Activated T-cell treated with anti-CD3 and anti-CD28 coated beads for 1 hour (primary cell): ENCODE results near the gene HFE.
"Not testable (repeated sequence)": the region's sequence is repeated elsewhere in the genome, so short reads cannot be mapped to it uniquely, and the experiment has no call there.

ENCODE experiments used
- DNase-seq: peaks from one replicate; pipeline ENCODE4 v3.0.0-alpha.2; 2020; ENCODE audit warnings: low read depth

HFE gene

DNA sequence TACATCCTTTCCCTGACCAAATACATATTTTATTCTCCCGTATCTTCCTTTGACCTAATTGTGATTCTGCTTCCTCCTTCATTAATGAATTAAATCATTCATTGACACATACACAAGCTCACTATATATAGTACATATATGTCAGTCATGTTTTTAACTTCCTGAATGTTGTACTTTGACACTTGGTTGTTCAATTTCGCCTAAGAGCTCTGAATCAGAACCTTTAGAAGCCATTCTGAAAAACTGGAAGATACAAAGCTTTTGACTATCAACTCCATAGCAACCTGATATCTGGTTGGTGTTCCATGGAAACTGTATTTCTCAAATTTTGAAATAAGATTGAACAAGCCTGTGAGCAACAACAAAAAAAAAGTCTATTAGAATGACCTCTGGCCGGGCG lies 27.3 kb upstream of the HFE start:
- DNase-seq, result no peak

DNA sequence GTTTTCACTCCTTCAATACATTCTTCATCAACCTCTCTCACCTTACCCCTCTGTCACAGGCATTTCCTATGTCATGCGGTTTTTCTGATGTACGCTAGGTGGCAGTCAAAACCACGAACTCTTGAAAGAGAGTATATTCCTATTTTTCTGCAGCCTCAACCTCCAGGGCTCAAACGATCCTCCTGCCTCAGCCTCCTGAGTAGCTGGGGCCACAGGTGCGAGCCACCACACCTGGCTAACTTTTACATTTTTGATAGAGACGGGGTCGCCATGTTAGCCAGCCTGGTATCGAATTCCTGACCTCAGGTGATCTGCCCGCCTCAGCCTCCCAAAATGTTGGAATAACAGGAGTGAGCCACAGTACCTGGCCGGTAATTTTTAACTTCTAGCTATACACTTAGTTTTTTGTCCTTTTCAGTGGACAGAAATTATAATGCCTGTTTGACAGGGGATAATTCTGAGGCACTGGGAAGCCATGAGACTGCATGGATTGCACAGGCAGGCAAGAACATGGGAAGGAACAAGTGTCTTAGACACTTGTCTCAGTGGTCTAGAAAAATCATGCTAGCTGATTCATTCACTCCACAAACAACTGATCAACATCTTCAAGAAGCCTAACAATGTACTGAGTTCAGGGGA lies 22.5 kb upstream of the HFE start:
- no peak for DNase-seq

DNA sequence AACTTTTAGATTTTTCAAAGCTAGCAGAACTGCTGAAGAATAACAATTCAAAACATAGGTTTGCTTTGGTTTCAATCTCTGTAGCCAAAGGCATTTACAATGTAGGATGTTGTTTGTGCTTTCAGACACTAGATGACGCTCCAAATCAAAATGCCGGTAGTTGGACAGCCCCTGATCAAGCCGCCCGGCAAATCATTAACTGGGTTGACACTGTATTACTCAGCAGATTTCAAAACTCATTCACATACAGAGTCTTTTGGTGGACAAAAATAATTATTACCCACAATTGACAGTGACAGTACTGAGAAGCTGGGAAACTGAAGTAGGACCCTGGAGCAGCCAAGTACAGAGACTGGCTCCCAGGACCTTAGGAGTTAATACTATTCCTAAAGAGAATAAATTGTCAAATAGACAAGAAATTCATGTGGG lies 21.3 kb upstream of the HFE start:
- no peak for DNase-seq

DNA sequence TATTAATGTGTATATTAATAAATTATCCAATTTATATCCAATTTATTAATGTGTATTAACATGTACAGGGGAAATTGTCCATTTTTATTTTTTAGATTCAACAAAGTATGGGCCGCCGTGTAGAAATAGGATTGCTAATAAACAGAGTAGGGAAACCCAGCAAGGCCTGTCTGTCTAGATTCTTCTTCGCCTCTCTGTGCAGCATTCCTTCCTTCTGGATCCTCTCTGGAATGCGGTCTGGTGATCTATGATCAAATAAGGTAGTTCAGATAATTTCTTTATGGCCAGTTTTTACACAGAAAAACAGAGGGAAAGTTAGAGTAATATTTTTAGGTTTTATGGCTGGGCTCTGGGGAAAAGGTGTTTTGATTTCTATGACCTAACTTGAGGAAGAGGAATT lies 19.9 kb upstream of the HFE start:
- no peak for DNase-seq

DNA sequence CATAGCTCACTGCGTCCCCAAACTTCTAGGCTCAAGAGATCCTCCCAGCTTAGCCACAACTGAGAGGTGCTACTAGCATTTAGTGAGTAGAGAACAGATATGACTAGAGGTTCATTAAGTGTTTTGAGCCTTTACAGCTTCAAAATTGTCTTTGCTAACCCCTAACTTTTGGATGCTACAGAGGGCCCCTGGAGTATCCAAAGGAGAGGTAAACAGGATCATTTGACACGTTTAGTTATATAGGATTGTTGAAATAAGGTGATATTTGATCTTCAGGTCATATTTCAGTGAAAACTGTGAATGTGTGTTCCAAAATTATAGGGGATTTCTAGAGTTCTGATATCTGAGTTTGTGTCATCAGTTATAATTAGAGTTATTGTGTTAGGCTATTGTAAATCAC lies 19.2 kb upstream of the HFE start:
- DNase-seq, result no peak

DNA sequence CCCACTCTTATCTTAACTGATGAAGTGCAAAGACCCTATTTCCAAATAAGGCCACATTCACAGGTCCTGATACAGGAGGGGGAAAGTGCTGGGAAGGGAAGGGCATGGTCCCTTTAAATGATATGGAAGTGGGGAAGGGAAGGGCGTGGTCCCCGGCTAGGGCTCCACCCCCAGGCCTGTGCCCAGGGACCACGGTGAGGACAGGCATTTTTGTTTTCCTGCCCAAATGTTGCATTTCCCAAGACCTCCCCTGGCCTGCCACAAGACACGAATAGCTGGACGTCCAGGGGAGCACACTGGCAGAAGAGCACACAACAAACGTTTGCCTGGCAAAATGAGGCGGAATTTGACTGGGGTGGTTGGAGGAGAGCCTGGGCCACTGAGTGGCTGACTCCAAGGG lies 16.1 kb upstream of the HFE start:
- DNase-seq, result no peak

DNA sequence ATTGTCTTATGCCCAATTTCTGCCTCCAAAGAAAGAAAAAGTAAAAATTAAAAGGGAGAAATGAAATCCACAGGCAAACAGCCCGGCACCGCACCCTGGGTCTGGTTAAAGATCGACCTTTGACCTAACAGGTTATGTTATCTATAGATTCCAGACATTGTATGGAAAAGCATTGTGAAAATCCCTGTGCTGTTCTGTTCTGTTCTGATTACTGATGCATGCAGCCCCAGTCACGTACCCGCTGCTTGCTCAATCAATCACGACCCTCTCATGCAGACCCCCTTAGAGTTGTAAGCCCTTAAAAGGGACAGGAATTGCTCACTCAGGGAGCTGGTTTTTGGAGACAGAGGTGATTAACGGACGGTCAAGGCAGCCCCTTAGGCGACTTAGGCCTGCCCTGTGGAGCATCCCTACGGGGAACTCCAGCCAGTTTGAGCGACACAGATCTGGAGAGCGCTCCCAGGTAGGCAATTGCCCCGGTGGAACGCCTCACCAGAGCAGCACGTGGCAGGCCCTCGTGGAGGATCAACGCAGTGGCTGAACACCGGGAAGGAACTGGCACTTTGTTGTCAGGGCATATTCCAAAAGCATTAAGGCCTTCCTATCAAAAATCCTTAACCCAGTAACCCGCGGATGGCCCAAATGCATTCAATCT lies 12.0 kb upstream of the HFE start:
- DNase-seq, result no peak

DNA sequence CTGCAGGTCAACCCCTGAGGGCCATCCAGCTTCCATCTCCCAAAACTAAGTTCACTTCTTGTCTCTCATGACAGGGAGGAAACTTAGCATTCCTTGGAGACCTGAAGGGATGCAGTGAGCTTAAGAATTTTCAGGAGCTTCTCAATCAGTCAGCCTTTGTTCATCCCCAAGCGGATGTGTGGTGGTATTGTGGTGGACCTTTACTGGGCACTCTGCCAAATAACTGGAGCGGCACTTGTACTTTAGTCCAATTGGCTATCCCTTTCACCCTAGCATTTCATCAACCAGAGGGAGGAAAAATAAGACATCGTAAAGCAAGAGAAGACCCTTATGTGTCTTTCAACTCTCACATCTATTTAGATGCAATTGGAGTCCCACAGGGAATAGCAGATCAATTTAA lies 9.2 kb upstream of the HFE start:
- DNase-seq, result not testable (repeated sequence)

DNA sequence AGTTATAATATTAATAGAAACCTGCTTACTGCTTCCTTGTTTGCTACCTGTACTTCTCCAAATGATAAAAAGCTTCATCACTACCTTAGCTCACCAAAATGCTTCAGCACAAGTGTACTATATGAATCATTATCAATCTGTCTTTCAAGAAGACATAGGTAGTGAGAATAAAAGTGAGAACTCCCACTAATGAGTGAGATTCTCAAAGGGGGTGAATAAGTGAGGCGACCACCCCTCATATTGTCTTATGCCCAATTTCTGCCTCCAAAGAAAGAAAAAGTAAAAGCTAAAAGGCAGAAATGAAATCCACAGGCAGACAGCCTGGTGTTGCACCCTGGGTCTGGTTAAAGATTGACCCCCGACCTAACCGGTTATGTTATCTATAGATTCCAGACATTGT lies 6.1 kb upstream of the HFE start:
- DNase-seq, result not testable (repeated sequence)

DNA sequence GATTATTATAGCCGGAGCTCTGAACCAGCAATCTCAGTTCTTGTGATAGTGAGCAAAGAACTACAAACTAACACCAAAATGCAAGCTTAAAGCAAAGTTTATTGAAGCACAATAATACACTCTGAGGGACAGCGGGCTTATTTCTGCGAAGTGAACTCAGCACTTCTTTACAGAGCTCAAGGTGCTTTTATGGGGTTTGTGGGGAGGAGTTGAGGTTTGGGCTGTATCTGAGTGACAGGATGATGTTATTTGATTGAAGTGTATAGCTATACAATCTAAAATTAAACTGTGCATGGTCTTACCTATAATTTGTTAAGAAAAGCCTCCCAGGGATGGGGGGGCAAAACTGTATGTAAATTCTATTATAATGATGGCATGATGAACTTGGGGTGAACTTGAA lies 1.0 kb upstream of the HFE start:
- no peak for DNase-seq

DNA sequence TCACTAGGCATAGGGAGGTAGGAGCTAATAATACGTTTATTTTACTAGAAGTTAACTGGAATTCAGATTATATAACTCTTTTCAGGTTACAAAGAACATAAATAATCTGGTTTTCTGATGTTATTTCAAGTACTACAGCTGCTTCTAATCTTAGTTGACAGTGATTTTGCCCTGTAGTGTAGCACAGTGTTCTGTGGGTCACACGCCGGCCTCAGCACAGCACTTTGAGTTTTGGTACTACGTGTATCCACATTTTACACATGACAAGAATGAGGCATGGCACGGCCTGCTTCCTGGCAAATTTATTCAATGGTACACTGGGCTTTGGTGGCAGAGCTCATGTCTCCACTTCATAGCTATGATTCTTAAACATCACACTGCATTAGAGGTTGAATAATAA lies 1.1 kb downstream of the HFE start:
- no peak for DNase-seq

DNA sequence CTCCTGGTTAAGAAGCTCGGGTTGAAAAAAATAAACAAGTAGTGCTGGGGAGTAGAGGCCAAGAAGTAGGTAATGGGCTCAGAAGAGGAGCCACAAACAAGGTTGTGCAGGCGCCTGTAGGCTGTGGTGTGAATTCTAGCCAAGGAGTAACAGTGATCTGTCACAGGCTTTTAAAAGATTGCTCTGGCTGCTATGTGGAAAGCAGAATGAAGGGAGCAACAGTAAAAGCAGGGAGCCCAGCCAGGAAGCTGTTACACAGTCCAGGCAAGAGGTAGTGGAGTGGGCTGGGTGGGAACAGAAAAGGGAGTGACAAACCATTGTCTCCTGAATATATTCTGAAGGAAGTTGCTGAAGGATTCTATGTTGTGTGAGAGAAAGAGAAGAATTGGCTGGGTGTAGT lies 2.0 kb downstream of the HFE start:
- DNase-seq, result no peak

DNA sequence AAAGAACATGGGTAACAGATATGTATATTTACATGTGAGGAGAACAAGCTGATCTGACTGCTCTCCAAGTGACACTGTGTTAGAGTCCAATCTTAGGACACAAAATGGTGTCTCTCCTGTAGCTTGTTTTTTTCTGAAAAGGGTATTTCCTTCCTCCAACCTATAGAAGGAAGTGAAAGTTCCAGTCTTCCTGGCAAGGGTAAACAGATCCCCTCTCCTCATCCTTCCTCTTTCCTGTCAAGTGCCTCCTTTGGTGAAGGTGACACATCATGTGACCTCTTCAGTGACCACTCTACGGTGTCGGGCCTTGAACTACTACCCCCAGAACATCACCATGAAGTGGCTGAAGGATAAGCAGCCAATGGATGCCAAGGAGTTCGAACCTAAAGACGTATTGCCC lies 5.2 kb downstream of the HFE start:
- DNase-seq, result no peak

DNA sequence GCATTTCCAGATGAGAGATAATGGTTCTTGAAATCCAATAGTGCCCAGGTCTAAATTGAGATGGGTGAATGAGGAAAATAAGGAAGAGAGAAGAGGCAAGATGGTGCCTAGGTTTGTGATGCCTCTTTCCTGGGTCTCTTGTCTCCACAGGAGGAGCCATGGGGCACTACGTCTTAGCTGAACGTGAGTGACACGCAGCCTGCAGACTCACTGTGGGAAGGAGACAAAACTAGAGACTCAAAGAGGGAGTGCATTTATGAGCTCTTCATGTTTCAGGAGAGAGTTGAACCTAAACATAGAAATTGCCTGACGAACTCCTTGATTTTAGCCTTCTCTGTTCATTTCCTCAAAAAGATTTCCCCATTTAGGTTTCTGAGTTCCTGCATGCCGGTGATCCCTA lies 6.8 kb downstream of the HFE start:
- DNase-seq, result no peak

DNA sequence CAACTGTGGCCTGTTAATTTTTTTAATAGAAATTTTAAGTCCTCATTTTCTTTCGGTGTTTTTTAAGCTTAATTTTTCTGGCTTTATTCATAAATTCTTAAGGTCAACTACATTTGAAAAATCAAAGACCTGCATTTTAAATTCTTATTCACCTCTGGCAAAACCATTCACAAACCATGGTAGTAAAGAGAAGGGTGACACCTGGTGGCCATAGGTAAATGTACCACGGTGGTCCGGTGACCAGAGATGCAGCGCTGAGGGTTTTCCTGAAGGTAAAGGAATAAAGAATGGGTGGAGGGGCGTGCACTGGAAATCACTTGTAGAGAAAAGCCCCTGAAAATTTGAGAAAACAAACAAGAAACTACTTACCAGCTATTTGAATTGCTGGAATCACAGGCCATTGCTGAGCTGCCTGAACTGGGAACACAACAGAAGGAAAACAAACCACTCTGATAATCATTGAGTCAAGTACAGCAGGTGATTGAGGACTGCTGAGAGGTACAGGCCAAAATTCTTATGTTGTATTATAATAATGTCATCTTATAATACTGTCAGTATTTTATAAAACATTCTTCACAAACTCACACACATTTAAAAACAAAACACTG lies 10.1 kb downstream of the HFE start:
- peak; percentile 43 for DNase-seq

DNA sequence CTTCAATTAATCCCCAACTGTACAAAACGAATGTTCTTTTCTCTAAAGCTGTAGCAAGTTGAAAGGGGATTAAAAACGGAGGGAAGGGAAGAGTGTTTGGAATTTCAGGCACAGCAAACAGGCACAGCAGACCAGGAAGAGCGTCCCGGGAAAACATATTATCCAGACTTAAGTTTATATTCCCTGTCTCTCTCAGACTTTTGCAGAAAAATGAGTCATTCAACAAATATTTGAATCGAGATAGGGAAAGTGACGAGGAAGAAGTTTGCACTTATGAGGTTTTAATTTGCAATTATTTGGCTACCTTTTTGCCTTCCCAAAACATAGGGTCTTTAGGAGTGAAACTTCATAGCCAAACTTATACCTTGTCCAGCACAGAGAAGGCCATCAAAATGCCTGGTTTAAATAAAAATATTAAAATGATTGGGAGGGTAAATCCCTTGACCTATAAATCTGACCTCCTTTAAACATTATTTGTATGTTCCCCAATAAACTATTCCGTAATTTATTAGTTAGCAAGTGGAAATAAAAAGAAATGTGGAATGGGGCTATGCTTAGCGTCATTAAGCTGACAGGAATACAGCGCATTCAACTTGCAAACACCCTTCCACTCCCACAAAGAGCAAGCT lies 16.0 kb downstream of the HFE start:
- DNase-seq, result no peak

DNA sequence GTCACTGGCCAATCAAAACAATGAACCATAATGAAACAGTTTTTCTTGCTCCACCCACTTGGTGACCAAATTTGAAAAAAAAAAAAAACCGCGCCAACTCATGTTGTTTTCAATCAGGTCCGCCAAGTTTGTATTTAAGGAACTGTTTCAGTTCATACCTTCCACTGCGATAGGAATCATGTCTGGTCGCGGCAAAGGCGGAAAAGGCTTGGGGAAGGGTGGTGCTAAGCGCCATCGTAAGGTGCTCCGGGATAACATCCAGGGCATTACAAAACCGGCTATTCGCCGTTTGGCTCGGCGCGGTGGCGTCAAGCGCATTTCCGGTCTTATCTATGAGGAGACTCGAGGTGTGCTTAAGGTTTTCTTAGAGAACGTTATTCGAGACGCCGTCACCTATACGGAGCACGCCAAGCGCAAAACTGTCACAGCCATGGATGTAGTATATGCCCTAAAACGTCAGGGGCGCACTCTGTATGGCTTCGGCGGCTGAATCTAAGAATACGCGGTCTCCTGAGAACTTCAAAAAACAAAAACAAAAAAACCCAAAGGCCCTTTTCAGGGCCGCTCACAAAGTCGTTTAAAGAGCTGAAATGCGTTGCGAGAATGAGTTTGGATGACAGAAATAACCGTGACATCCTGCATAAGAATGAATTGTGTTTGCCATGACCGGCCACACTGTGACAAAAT lies 16.7 kb downstream of the HFE start:
- peak; percentile 81 for DNase-seq

DNA sequence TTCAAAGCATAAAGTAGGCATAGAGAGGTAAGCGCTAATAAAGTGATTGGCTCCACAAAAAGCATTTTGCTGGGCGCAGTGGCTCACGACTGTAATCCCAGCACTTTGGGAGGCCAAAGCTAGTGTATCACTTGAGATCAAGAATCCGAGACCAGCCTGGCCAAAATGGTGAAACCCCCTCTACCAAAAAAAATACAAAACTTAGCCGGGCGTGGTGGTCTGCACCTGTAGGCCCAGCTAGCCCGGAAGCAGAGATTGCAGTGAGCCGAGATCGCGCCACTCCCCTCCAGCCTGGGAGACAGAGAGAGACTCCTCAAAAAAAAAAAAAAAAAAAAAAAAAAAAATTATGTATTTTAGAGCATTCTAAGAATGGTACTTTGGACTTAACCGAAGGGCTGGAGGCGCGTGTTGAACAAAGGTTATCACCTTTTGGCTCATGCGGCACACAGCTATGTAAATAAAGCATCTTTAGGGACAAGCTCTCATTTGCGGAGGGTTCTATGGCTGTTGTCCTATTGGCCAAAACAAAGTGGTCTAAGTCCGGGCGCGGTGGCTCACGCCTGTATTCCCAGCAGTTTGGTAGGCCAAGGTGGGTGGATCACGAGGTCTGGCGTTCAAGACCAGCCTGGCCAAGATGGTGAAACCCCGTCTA lies 17.4 kb downstream of the HFE start:
- no peak for DNase-seq

DNA sequence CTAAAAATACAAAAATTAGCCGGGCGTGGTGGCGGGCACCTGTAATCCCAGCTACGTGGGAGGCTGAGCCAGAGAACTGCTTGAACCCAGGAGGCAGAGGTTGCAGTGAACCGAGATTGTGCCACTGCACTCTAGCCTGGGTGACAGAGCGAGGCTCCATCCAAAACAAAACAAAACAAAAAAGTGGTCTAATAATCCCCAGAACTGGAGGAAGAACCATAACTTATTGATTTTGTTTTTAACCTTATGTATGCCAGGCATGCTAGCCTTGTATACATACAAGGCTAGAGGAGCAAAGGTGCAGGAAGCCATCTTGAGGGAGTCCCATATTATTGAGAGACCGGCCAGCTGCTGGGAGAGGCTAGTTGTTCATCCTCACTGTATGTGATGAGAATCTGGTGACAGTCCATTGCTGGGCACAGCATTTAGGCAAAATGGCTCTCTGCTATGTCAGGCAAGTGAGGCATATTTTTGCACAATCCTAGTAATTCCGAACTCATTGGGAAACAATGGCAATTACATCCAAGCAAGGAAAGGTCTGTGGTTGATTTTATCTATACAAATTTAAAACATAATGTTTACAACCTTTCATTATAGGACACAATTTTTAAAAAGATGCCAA lies 18.0 kb downstream of the HFE start:
- no peak for DNase-seq

DNA sequence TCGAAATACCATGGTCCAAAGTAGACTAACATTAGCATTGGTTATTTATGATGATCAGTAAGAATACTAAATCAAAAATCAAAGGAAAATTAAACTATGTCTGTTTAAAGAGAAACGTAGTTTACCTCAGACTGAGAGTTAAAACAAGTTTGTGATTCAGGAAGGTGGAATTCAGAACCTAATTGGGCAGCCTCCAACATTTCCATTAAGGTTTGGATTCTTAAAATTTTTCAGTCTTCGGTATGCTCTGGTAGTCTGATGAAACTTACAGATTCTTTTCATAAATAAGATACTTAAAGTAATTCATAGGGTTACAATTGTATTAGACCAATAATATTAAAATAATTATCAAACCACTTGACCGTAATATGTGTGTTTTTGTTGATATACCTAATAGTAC lies 18.6 kb downstream of the HFE start:
- DNase-seq, result no peak

DNA sequence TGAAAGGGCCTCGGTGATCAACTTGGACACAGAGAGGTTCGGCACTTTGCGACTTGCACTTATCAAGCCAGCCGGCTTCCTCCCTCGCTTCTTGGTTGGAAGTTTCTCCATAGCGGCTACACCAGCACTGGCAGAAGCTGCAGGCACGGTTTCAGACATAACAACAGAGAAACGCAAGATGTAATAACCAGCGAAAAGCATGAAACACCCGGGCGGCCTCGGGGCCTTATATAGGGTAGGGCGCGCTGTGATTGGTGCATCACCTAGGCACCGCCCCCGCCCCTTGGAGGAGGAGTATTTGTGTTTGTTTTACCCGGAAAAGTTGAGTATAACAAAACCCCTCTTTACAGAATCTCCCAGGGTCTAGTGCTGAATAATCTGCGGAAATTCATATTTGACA lies 20.7 kb downstream of the HFE start:
- DNase-seq, result no peak

DNA sequence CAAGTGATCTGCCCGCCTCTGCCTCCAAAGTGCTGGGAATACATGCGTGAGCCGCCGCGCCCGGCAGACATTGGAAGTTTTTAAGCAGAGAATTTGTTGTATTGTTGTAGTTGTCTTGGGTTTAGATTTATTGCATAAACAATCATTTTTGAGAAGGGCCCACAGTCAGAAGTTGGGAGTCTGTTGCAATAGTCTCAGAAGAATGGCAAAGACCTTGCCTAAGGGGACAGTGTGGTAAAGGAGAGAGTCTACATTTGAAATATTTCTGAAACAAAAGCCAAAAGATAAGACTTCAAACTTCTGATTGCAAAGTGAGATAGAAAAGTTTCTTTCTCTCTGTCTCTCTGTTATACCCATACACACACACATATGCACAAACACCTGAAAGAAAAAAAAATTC lies 22.5 kb downstream of the HFE start:
- DNase-seq, result no peak
